GM18508 (cell line): ENCODE results near the gene FCGBP.
"Not testable (repeated sequence)": the region's sequence is repeated elsewhere in the genome, so short reads cannot be mapped to it uniquely, and the experiment has no call there.

Experiments used
- ATAC-seq: cut with Tn5 transposase; IDR thresholded peaks from one replicate; pipeline ENCODE4 v1.9.1; 2021; ENCODE audit warnings: moderate number of reproducible peaks; ENCODE audit not compliant: insufficient read depth, unreplicated experiment

FCGBP gene

GRCh38 chr19:39934584-39935363 is at the start of gene FCGBP:
Gene FCGBP, minus strand, starts transcription at chr19:39934634.
- no peak for ATAC-seq

- no peak for ATAC-seq
These were observed 49.4 kb upstream of the FCGBP start for GRCh38 chr19:39983695-39984300.

- ATAC-seq, result no peak
These were observed 48.4 kb upstream of the FCGBP start for GRCh38 chr19:39982883-39983282.

- ATAC-seq, result no peak
These were observed 40.1 kb upstream of the FCGBP start for GRCh38 chr19:39974377-39975155.

GRCh38 chr19:39971380-39972035 is 37.1 kb upstream of the FCGBP start:
- ATAC-seq, result no peak

GRCh38 chr19:39970675-39971379 is 36.4 kb upstream of the FCGBP start, which contains the start of gene PSMC4:
Gene PSMC4, plus strand, starts transcription at chr19:39971165. Its CDS starts 38 bp downstream, at chr19:39971203.
- ATAC-seq, result peak; percentile 83

- ATAC-seq, result no peak
These were observed 35.9 kb upstream of the FCGBP start for GRCh38 chr19:39970425-39970674.

GRCh38 chr19:39969681-39970424 is 35.4 kb upstream of the FCGBP start:
- ATAC-seq, result no peak

GRCh38 chr19:39969266-39969665 is 34.8 kb upstream of the FCGBP start:
- ATAC-seq, result no peak

- no peak for ATAC-seq
These were observed 34.4 kb upstream of the FCGBP start for GRCh38 chr19:39968789-39969188.

- no peak for ATAC-seq
These were observed 33.1 kb upstream of the FCGBP start for GRCh38 chr19:39967561-39967960.

GRCh38 chr19:39966617-39967016 is 32.2 kb upstream of the FCGBP start:
- ATAC-seq, result no peak

- no peak for ATAC-seq
These were observed 29.5 kb upstream of the FCGBP start for GRCh38 chr19:39963898-39964297.

- ATAC-seq, result not testable (repeated sequence)
These were observed 25.0 kb upstream of the FCGBP start for GRCh38 chr19:39959407-39959806.

GRCh38 chr19:39958942-39959341 is 24.5 kb upstream of the FCGBP start:
- not testable (repeated sequence) for ATAC-seq

GRCh38 chr19:39957886-39958285 is 23.5 kb upstream of the FCGBP start:
- ATAC-seq, result not testable (repeated sequence)

- no peak for ATAC-seq
These were observed 19.5 kb upstream of the FCGBP start for GRCh38 chr19:39953915-39954314.

GRCh38 chr19:39951686-39952085 is 17.3 kb upstream of the FCGBP start:
- ATAC-seq, result no peak

- no peak for ATAC-seq
These were observed 16.7 kb upstream of the FCGBP start for GRCh38 chr19:39951065-39951650.
